ES-I3 (cell line): ENCODE data around the gene YES1.
"Not testable (repeated sequence)": the region's sequence is repeated elsewhere in the genome, so short reads cannot be mapped to it uniquely, and the experiment has no call there.

Experiments
- H3K36me3 ChIP-seq: 2 replicates; pipeline ENCODE4 v1.6.1; 2013; ENCODE audit warnings: mild to moderate bottlenecking, low read length, control low read depth, moderate library complexity; ENCODE audit not compliant: insufficient read depth
- H3K4me1 ChIP-seq: 2 replicates; pipeline ENCODE4 v1.6.1; 2013; ENCODE audit warnings: mild to moderate bottlenecking, control low read depth, low read length; ENCODE audit not compliant: insufficient read depth
- H3K9ac ChIP-seq: 2 replicates; pipeline ENCODE4 v1.6.1; 2013; ENCODE audit warnings: low read depth, mild to moderate bottlenecking, low read length, moderate library complexity
- H3K9me3 ChIP-seq: 2 replicates; pipeline ENCODE4 v1.6.1; 2013; ENCODE audit warnings: mild to moderate bottlenecking, low read length, moderate library complexity; ENCODE audit not compliant: control insufficient read depth, insufficient read depth

YES1 gene

GRCh38 chr18:785242-785641 lies 26.8 kb downstream of the YES1 start:
- Histone ChIP-seq H3K9me3 (0 out of 2 replicates have a peak, but pooled peaks cover 2% of the 10 kb centered on the region), H3K9ac (no peak overlapping the region), H3K36me3 (no peaks in the 10 kb centered on the region), H3K4me1 (peaks cover 23% of the 10 kb centered on the region; the same call in 1 of the 2 replicates)

GRCh38 chr18:784470-785172 lies 27.4 kb downstream of the YES1 start:
- no peaks in the 10 kb centered on the region for H3K36me3 ChIP-seq
- no peak overlapping the region for H3K9ac ChIP-seq
- peaks cover 27% of the 10 kb centered on the region; the same call in 1 of the 2 replicates for H3K4me1 ChIP-seq
- 0 out of 2 replicates have a peak, but pooled peaks cover 2% of the 10 kb centered on the region for H3K9me3 ChIP-seq

- H3K9me3 ChIP-seq, result no peaks in the 10 kb centered on the region
- H3K9ac ChIP-seq, result no peak overlapping the region
- H3K36me3 ChIP-seq, result 0 out of 2 replicates have a peak, but pooled peaks cover under 1% of the 10 kb centered on the region
- H3K4me1 ChIP-seq, result peaks cover 8% of the 10 kb centered on the region; the same call in 1 of the 2 replicates
These were observed 33.7 kb downstream of the YES1 start for GRCh38 chr18:778194-778927.

- 0 out of 2 replicates have a peak, but pooled peaks cover 2% of the 10 kb centered on the region for H3K36me3 ChIP-seq
- H3K4me1 ChIP-seq, result peaks cover 8% of the 10 kb centered on the region; the same call in 1 of the 2 replicates
- H3K9me3 ChIP-seq, result no peaks in the 10 kb centered on the region
- no peak overlapping the region for H3K9ac ChIP-seq
These were observed 35.0 kb downstream of the YES1 start for GRCh38 chr18:777021-777420.

- not testable (repeated sequence) for H3K9me3 ChIP-seq, H3K9ac ChIP-seq, H3K36me3 ChIP-seq, H3K4me1 ChIP-seq
These were observed 36.0 kb downstream of the YES1 start for GRCh38 chr18:776044-776443.

GRCh38 chr18:774811-775210 lies 37.2 kb downstream of the YES1 start:
- no peaks in the 10 kb centered on the region; the same call in 1 of the 2 replicates for H3K4me1 ChIP-seq
- H3K36me3 ChIP-seq, result 0 out of 2 replicates have a peak, but pooled peaks cover 2% of the 10 kb centered on the region
- no peak overlapping the region for H3K9ac ChIP-seq
- no peaks in the 10 kb centered on the region for H3K9me3 ChIP-seq

GRCh38 chr18:773980-774624 lies 37.9 kb downstream of the YES1 start:
- H3K36me3 ChIP-seq, result 0 out of 2 replicates have a peak, but pooled peaks cover 2% of the 10 kb centered on the region
- no peaks in the 10 kb centered on the region; the same call in 1 of the 2 replicates for H3K4me1 ChIP-seq
- H3K9ac ChIP-seq, result no peak overlapping the region
- no peaks in the 10 kb centered on the region for H3K9me3 ChIP-seq

GRCh38 chr18:770583-770961 lies 41.5 kb downstream of the YES1 start:
- Histone ChIP-seq H3K36me3 (0 out of 2 replicates have a peak, but pooled peaks cover 2% of the 10 kb centered on the region), H3K9ac (no peak overlapping the region), H3K4me1 (no peaks in the 10 kb centered on the region; the same call in 1 of the 2 replicates), H3K9me3 (no peaks in the 10 kb centered on the region)

GRCh38 chr18:767961-768360 lies 44.1 kb downstream of the YES1 start:
- H3K4me1 ChIP-seq, result no peaks in the 10 kb centered on the region; the same call in 1 of the 2 replicates
- H3K9ac ChIP-seq, result no peak overlapping the region
- no peaks in the 10 kb centered on the region for H3K9me3 ChIP-seq
- no peaks in the 10 kb centered on the region for H3K36me3 ChIP-seq

GRCh38 chr18:767084-767882 lies 44.8 kb downstream of the YES1 start:
- H3K9ac ChIP-seq, result no peak overlapping the region
- no peaks in the 10 kb centered on the region for H3K36me3 ChIP-seq
- H3K4me1 ChIP-seq, result no peaks in the 10 kb centered on the region; the same call in 1 of the 2 replicates
- no peaks in the 10 kb centered on the region for H3K9me3 ChIP-seq

GRCh38 chr18:766550-766860 lies 45.5 kb downstream of the YES1 start:
- no peaks in the 10 kb centered on the region for H3K9me3 ChIP-seq
- H3K4me1 ChIP-seq, result peaks cover under 1% of the 10 kb centered on the region; the same call in 1 of the 2 replicates
- no peaks in the 10 kb centered on the region for H3K36me3 ChIP-seq
- H3K9ac ChIP-seq, result no peak overlapping the region

- no peaks in the 10 kb centered on the region for H3K36me3 ChIP-seq
- no peak overlapping the region for H3K9ac ChIP-seq
- peaks cover 3% of the 10 kb centered on the region; the same call in 1 of the 2 replicates for H3K4me1 ChIP-seq
- H3K9me3 ChIP-seq, result no peaks in the 10 kb centered on the region
These were observed 46.1 kb downstream of the YES1 start for GRCh38 chr18:765764-766549.

- H3K9ac ChIP-seq, H3K36me3 ChIP-seq, H3K4me1 ChIP-seq, H3K9me3 ChIP-seq: not testable (repeated sequence)
These were observed 52.2 kb downstream of the YES1 start for GRCh38 chr18:759864-760263.
